HCT116 (cell line): ENCODE measurements around the gene ZNF566. TPM values are rescaled to one million over a fixed set of nuclear protein-coding genes. Genes with fewer than 3 reads are reported as not detected.

Source experiments
- ATAC-seq: fragments of 200-7000 bp; cut with Tn5 transposase; 2 replicates; pipeline ENCODE4 v1.9.1; 2020; ENCODE audit warnings: mild to moderate bottlenecking, moderate library complexity
- BruUV-seq: library from RNA; stranded (reverse); fragments of 400-500 nt; replicated peaks from 2 replicates; lab custom pipeline; 2021; lab: Mats Ljungman, UMichigan
- CTCF ChIA-PET: fragments of 300-600 bp; sonication (Branson Sonifier 250); formaldehyde crosslinking; loops from one replicate; lab custom pipeline; 2021; ENCODE audit warnings: antibody characterized with exemption; lab: Charles Lee
- POLR2A ChIA-PET: fragments of 300-600, 350-600 bp; sonication (Branson Sonifier 250); formaldehyde crosslinking; loops from one replicate; lab custom pipeline; 2021; ENCODE audit warnings: antibody characterized with exemption; lab: Charles Lee
- RAD21 ChIA-PET, 2 experiments: fragments of 300-600 bp; sonication (Branson Sonifier 250); formaldehyde crosslinking; loops; one replicate each; lab custom pipeline; 2023; ENCODE audit warnings: low total read pairs in 2 of 2; ENCODE audit not compliant: uncharacterized antibody in 2 of 2, unreplicated experiment in 2 of 2, low non-redundant PET in 1 of 2; lab: Charles Lee
- DNase-seq: peaks from one replicate; pipeline ENCODE4 v3.0.0-alpha.2; 2010; ENCODE audit warnings: low read depth, low spot score
- H2AFZ ChIP-seq: fragments of 200-600 bp; shearing (Covaris generic), sonication (generic); 2 replicates; pipeline ENCODE4 v1.6.1; 2017; ENCODE audit warnings: low read depth, mixed run types, mixed read lengths, antibody characterized with exemption, low read length; ENCODE audit not compliant: poor library complexity, severe bottlenecking
- H3K27ac ChIP-seq: 2 replicates; pipeline ENCODE4 v1.5.1; 2012; ENCODE audit warnings: low read depth, low read length
- H3K27me3 ChIP-seq: fragments of 200-600 bp; sonication (generic); 2 replicates; pipeline ENCODE4 v1.6.1; 2016; ENCODE audit warnings: mixed run types, low read length, mixed read lengths; ENCODE audit not compliant: insufficient read depth
- H3K36me3 ChIP-seq, 2 experiments: fragments of 200-500 bp in 1 of 2; fragments of 200-600 bp in 1 of 2; sonication (Bioruptor generic) in 1 of 2; sonication (generic) in 1 of 2; 2 replicates each; pipeline versions ENCODE4 v1.5.1 to v1.6.1; 2014 to 2016; ENCODE audit warnings: low read length in 2 of 2, inconsistent platforms in 1 of 2, mixed read lengths in 1 of 2, mixed run types in 1 of 2; ENCODE audit not compliant: insufficient read depth in 2 of 2, control insufficient read depth in 1 of 2
- H3K4me1 ChIP-seq, 2 experiments: fragments of 200-600 bp in 1 of 2; sonication (generic) in 1 of 2; 2 replicates each; pipeline versions ENCODE4 v1.5.1 to v1.6.1; 2012 to 2017; ENCODE audit warnings: low read length in 2 of 2, inconsistent platforms in 1 of 2, mild to moderate bottlenecking in 1 of 2, mixed read lengths in 1 of 2, mixed run types in 1 of 2, moderate library complexity in 1 of 2; ENCODE audit not compliant: insufficient read depth in 2 of 2, control insufficient read depth in 1 of 2
- H3K4me2 ChIP-seq: fragments of 200-600 bp; sonication (generic); 2 replicates; pipeline ENCODE4 v1.6.1; 2017; ENCODE audit warnings: mixed run types, low read length, mixed read lengths
- H3K4me3 ChIP-seq, 2 experiments: fragments of 200-600 bp in 1 of 2; sonication (generic) in 1 of 2; replicated peaks in 1 of 2; 2 replicates each; pipeline ENCODE4 v1.5.1; 2011 to 2016; ENCODE audit warnings: low read length in 2 of 2, control low read depth in 1 of 2, low read depth in 1 of 2, mild to moderate bottlenecking in 1 of 2, mixed read lengths in 1 of 2, mixed run types in 1 of 2
- H3K79me2 ChIP-seq: fragments of 200-600 bp; sonication (generic); 2 replicates; pipeline ENCODE4 v1.6.1; 2017; ENCODE audit warnings: mild to moderate bottlenecking, mixed run types, low read length, moderate library complexity, mixed read lengths; ENCODE audit not compliant: insufficient read depth
- H3K9ac ChIP-seq: fragments of 200-600 bp; sonication (generic); 2 replicates; pipeline ENCODE4 v1.6.1; 2016; ENCODE audit warnings: low read length, mixed read lengths
- H3K9me2 ChIP-seq: fragments of 200-600 bp; sonication (generic), shearing (Covaris generic); 2 replicates; pipeline ENCODE4 v1.6.1; 2017; ENCODE audit warnings: mixed run types, mild to moderate bottlenecking, moderate library complexity; ENCODE audit not compliant: insufficient read depth
- H3K9me3 ChIP-seq, 2 experiments: fragments of 200-500 bp in 1 of 2; fragments of 200-600 bp in 1 of 2; sonication (Bioruptor generic) in 1 of 2; sonication (generic) in 1 of 2; 2 replicates each; pipeline ENCODE4 v1.6.1; 2014 to 2017; ENCODE audit warnings: low read length in 2 of 2, mixed read lengths in 2 of 2, inconsistent platforms in 1 of 2, low read depth in 1 of 2, mild to moderate bottlenecking in 1 of 2, mixed run types in 1 of 2, moderate library complexity in 1 of 2; ENCODE audit not compliant: control insufficient read depth in 1 of 2, insufficient read depth in 1 of 2
- H4K20me1 ChIP-seq: fragments of 200-600 bp; sonication (generic), shearing (Covaris generic); 2 replicates; pipeline ENCODE4 v1.6.1; 2017; ENCODE audit warnings: mixed run types, mild to moderate bottlenecking, moderate library complexity; ENCODE audit not compliant: insufficient read depth
- ATF3 ChIP-seq: IDR thresholded peaks from 2 replicates; pipeline ENCODE4 v1.6.1; 2012
- CBX3 ChIP-seq: IDR thresholded peaks from 2 replicates; pipeline ENCODE4 v1.6.1; 2012; ENCODE audit warnings: low read depth
- EGR1 ChIP-seq: IDR thresholded peaks from 2 replicates; pipeline ENCODE4 v1.6.1; 2012; ENCODE audit warnings: low read depth
- ELF1 ChIP-seq: IDR thresholded peaks from 2 replicates; pipeline ENCODE4 v1.6.1; 2012; ENCODE audit warnings: low read depth, borderline replicate concordance
- EZH2 ChIP-seq: fragments of 200-600 bp; sonication (generic); IDR thresholded peaks from 2 replicates; pipeline ENCODE4 v1.6.1; 2017; ENCODE audit warnings: antibody characterized with exemption, mixed run types
- JUND ChIP-seq: IDR thresholded peaks from 2 replicates; pipeline ENCODE4 v1.6.1; 2012
- RAD21 ChIP-seq: IDR thresholded peaks from 2 replicates; pipeline ENCODE4 v1.6.1; 2012; ENCODE audit warnings: low read depth, mild to moderate bottlenecking
- REST ChIP-seq: IDR thresholded peaks from 2 replicates; pipeline ENCODE4 v1.6.1; 2012; ENCODE audit warnings: low read depth
- SIN3A ChIP-seq: IDR thresholded peaks from 2 replicates; pipeline ENCODE4 v1.6.1; 2012; ENCODE audit warnings: low read depth
- SP1 ChIP-seq: IDR thresholded peaks from 2 replicates; pipeline ENCODE4 v1.6.1; 2012; ENCODE audit warnings: low read depth
- SRF ChIP-seq: IDR thresholded peaks from 2 replicates; pipeline ENCODE4 v1.6.1; 2012; ENCODE audit warnings: low read depth
- TCF7L2 ChIP-seq: IDR thresholded peaks from 2 replicates; pipeline ENCODE4 v1.7.0; 2011; ENCODE audit warnings: borderline replicate concordance, inconsistent platforms; ENCODE audit not compliant: insufficient read depth, insufficient read length; ENCODE audit errors: extremely low read depth
- YY1 ChIP-seq: IDR thresholded peaks from 2 replicates; pipeline ENCODE4 v1.6.1; 2011; ENCODE audit warnings: low read length, low read depth, moderate library complexity, mild to moderate bottlenecking; ENCODE audit not compliant: insufficient replicate concordance; ENCODE audit errors: extremely low read depth
- ZBTB33 ChIP-seq: IDR thresholded peaks from 2 replicates; pipeline ENCODE4 v1.6.1; 2011; ENCODE audit warnings: mild to moderate bottlenecking, low read length, moderate library complexity; ENCODE audit not compliant: insufficient replicate concordance; ENCODE audit errors: extremely low read depth
- ZFX ChIP-seq: fragments of 450-650 bp; IDR thresholded peaks from 2 replicates; pipeline ENCODE4 v1.6.1; 2017
- ZNF274 ChIP-seq: fragments of 200-500 bp; sonication (Bioruptor generic); IDR thresholded peaks from 2 replicates; pipeline ENCODE4 v1.6.1; 2014; ENCODE audit warnings: mild to moderate bottlenecking, low read depth, low read length, inconsistent platforms
- intact Hi-C: fragments of 100-400 bp; cut with micrococcal nuclease; formaldehyde crosslinking; loops from 2 replicates; pipeline ENCODE4 v1.10.0; 2022
- total RNA-seq: library from RNA; stranded (reverse); gene quantifications from one replicate; pipeline ENCODE4 v1.2.1, GENCODE V29; 2021; ENCODE audit not compliant: unreplicated experiment

Gene ZNF566
- total RNA-seq, 1 experiment from 2014 or later, result 6.4 TPM

GRCh38 chr19:36401475-36401874 is 87.9 kb downstream of the ZNF566 start:
- H2AFZ ChIP-seq, result no peak overlapping the region
- H3K9me3 ChIP-seq, result peaks cover 0 to 14% of the 10 kb centered on the region in 2 experiments; a peak in 1 of 4 replicates
- TF ChIP-seq SP1, result no peak
- no peak for TF ChIP-seq YY1
- no peak for TF ChIP-seq ZNF274
- TF ChIP-seq ELF1, result no peak
- TF ChIP-seq ZFX, result no peak
- no peak for TF ChIP-seq CBX3
- no peak for TF ChIP-seq EGR1
- TF ChIP-seq ZBTB33, result no peak
- no peak for TF ChIP-seq JUND
- no peak for TF ChIP-seq SIN3A
- no peak for TF ChIP-seq EZH2
- TF ChIP-seq RAD21, result no peak
- TF ChIP-seq ATF3, result no peak
- TF ChIP-seq REST, result no peak
- TF ChIP-seq TCF7L2, result no peak
- no peak for TF ChIP-seq SRF
- TF ChIP-seq, all 23 proteins: peak for 0
- Histone ChIP-seq H3K79me2 (no peaks in the 10 kb centered on the region), H3K36me3 (no peaks in the 10 kb centered on the region), H3K4me2 (no peak overlapping the region), H3K27ac (no peak overlapping the region), H3K9ac (no peak overlapping the region), H4K20me1 (no peaks in the 10 kb centered on the region), H3K9me2 (no peaks in the 10 kb centered on the region), H3K4me1 (no peaks in the 10 kb centered on the region), H3K27me3 (no peaks in the 10 kb centered on the region), H3K4me3 (no peak overlapping the region)
- CTCF ChIA-PET, result no interaction called here
- intact Hi-C loops, result no loop called here
- POLR2A ChIA-PET, result no interaction called here
- no TSS peak for BruUV-seq
- DNase-seq, result no peak
- ATAC-seq, result no peak
- RAD21 ChIA-PET, result no interaction called here
